ENCODE data around the gene DUOX2. TPM values are rescaled to one million over a fixed set of nuclear protein-coding genes. Genes with fewer than 3 reads are reported as not detected.

Gene DUOX2
- total RNA-seq, 1 experiment from 2014 or later, result 0.08 TPM

GRCh38 chr15:45126535-45127158 is 12.7 kb upstream of the DUOX2 start:
- DNase-seq (ENCODE audit: low read depth, low spot score), result no peak
- Histone ChIP-seq H3K27ac (ENCODE audit: low read length) (no peak overlapping the region), H3K4me1 (ENCODE audit: control insufficient read depth, insufficient read depth, low read length) (no peaks in the 10 kb centered on the region), H3K36me3 (ENCODE audit: control insufficient read depth, insufficient read depth, low read length) (no peaks in the 10 kb centered on the region; the same call in 1 of the 2 replicates), H3K9me3 (ENCODE audit: control insufficient read depth, insufficient read depth, low read depth, low read length) (no peaks in the 10 kb centered on the region), H3K4me3 (ENCODE audit: low read depth in 2 of 2, low read length in 2 of 2) (no peak overlapping the region), H3K27me3 (ENCODE audit: control insufficient read depth, insufficient read depth, low read length) (peaks cover 10% of the 10 kb centered on the region)
- in situ Hi-C loops (cut with HindIII; ENCODE audit: low pct_unique_long_range_greater_than_20kb, low sequenced_read_pairs), result no loop called here
- ATAC-seq, result peak; percentile 73
- TF ChIP-seq, protein P1, sequence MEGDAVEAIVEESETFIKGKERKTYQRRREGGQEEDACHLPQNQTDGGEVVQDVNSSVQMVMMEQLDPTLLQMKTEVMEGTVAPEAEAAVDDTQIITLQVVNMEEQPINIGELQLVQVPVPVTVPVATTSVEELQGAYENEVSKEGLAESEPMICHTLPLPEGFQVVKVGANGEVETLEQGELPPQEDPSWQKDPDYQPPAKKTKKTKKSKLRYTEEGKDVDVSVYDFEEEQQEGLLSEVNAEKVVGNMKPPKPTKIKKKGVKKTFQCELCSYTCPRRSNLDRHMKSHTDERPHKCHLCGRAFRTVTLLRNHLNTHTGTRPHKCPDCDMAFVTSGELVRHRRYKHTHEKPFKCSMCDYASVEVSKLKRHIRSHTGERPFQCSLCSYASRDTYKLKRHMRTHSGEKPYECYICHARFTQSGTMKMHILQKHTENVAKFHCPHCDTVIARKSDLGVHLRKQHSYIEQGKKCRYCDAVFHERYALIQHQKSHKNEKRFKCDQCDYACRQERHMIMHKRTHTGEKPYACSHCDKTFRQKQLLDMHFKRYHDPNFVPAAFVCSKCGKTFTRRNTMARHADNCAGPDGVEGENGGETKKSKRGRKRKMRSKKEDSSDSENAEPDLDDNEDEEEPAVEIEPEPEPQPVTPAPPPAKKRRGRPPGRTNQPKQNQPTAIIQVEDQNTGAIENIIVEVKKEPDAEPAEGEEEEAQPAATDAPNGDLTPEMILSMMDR (IDR thresholded peaks at IDR 0.05), result peak; percentile 83
- no peak for TF ChIP-seq TCF7L2 (IDR thresholded peaks at IDR 0.05; ENCODE audit: low read depth, low read length)
- BruUV-seq (replicated peaks), result no TSS peak
- ChIA-PET CTCF (interaction anchor here (0.5 to 1.0 kb wide), 6 partner anchors 8 to 148 kb away, joined by 3 to 9 read pairs (median 4); no protein-coding TSS in a partner anchor), POLR2A (no interaction called here)
- intact Hi-C loops (cut with micrococcal nuclease; ENCODE audit: unreplicated experiment), result no loop called here

- in situ Hi-C loops (cut with HindIII; ENCODE audit: low pct_unique_long_range_greater_than_20kb, low sequenced_read_pairs), result no loop called here
- DNase-seq (ENCODE audit: low read depth, low spot score) (no peak), ATAC-seq (no peak)
- no TSS peak for BruUV-seq (replicated peaks)
- H3K36me3 ChIP-seq (ENCODE audit: control insufficient read depth, insufficient read depth, low read length), result no peaks in the 10 kb centered on the region
- no peak overlapping the region for H3K27ac ChIP-seq (ENCODE audit: low read length)
- no peaks in the 10 kb centered on the region for H3K9me3 ChIP-seq (ENCODE audit: control insufficient read depth, insufficient read depth, low read depth, low read length)
- no peaks in the 10 kb centered on the region for H3K4me1 ChIP-seq (ENCODE audit: control insufficient read depth, insufficient read depth, low read length)
- H3K4me3 ChIP-seq (ENCODE audit: low read depth in 2 of 2, low read length in 2 of 2), result no peak overlapping the region
- ChIA-PET CTCF (no interaction called here), POLR2A (no interaction called here)
- TF ChIP-seq TCF7L2 (IDR thresholded peaks at IDR 0.05; ENCODE audit: low read depth, low read length) (no peak), POLR2AphosphoS5 (IDR thresholded peaks at IDR 0.05; ENCODE audit: low read depth, low read length) (no peak), REST (IDR thresholded peaks at IDR 0.05; ENCODE audit: insufficient read depth in 1 of 2, low read depth in 2 of 2, low read length in 1 of 2) (no peak), SIN3A (IDR thresholded peaks at IDR 0.05; ENCODE audit: borderline replicate concordance, insufficient read depth, low read depth, low read length) (no peak)
- TF ChIP-seq, protein P1 (IDR thresholded peaks at IDR 0.05), result no peak
- intact Hi-C loops (cut with micrococcal nuclease; ENCODE audit: unreplicated experiment), result no loop called here
- peaks cover 5% of the 10 kb centered on the region for H3K27me3 ChIP-seq (ENCODE audit: control insufficient read depth, insufficient read depth, low read length)
Observed at GRCh38 chr15:45123397-45123796, 9.4 kb upstream of the DUOX2 start.

All from Panc1 (cell line).